Activated CD4-positive, alpha-beta memory T cell treated with anti-CD3 and anti-CD28 coated beads for 36 hours (primary cell): ENCODE results near the gene PRR7. TPM values are rescaled to one million over a fixed set of nuclear protein-coding genes. Genes with fewer than 3 reads are reported as not detected.

Experiments used
- CTCF ChIA-PET: fragments of 350-600 bp; sonication (Branson Sonifier 250); formaldehyde crosslinking; loops from one replicate; lab custom pipeline; 2021; ENCODE audit warnings: antibody characterized with exemption, inconsistent platforms; lab: Charles Lee
- POLR2A ChIA-PET: fragments of 350-600 bp; sonication (Branson Sonifier 250); formaldehyde crosslinking; loops from one replicate; lab custom pipeline; 2021; ENCODE audit warnings: antibody characterized with exemption; lab: Charles Lee
- DNase-seq: peaks from one replicate; pipeline ENCODE4 v3.0.0-alpha.2; 2020
- H3K27ac Mint-ChIP-seq: one replicate; pipeline ENCODE4 v1.8.0; 2021; ENCODE audit warnings: mixed read lengths
- H3K27me3 Mint-ChIP-seq: one replicate; pipeline ENCODE4 v1.8.0; 2021; ENCODE audit warnings: mixed read lengths
- H3K36me3 Mint-ChIP-seq: one replicate; pipeline ENCODE4 v1.8.0; 2021; ENCODE audit warnings: mixed read lengths
- H3K4me1 Mint-ChIP-seq: one replicate; pipeline ENCODE4 v1.8.0; 2021; ENCODE audit warnings: low read depth, mixed read lengths
- H3K4me3 Mint-ChIP-seq: one replicate; pipeline ENCODE4 v1.8.0; 2021; ENCODE audit warnings: mild to moderate bottlenecking, mixed read lengths
- H3K9me3 Mint-ChIP-seq: one replicate; pipeline ENCODE4 v1.8.0; 2021; ENCODE audit warnings: mixed read lengths
- intact Hi-C: fragments of 100-400 bp; cut with micrococcal nuclease; formaldehyde crosslinking; loops from one replicate; pipeline ENCODE4 v1.15.1; 2023
- total RNA-seq, 2 experiments: library from RNA; stranded (reverse); gene quantifications; one replicate each; pipeline ENCODE4 v1.2.3, GENCODE V29; 2021

Gene PRR7
- total RNA-seq, 2 experiments from 2014 or later, result 13.3 to 13.6 TPM

DNA sequence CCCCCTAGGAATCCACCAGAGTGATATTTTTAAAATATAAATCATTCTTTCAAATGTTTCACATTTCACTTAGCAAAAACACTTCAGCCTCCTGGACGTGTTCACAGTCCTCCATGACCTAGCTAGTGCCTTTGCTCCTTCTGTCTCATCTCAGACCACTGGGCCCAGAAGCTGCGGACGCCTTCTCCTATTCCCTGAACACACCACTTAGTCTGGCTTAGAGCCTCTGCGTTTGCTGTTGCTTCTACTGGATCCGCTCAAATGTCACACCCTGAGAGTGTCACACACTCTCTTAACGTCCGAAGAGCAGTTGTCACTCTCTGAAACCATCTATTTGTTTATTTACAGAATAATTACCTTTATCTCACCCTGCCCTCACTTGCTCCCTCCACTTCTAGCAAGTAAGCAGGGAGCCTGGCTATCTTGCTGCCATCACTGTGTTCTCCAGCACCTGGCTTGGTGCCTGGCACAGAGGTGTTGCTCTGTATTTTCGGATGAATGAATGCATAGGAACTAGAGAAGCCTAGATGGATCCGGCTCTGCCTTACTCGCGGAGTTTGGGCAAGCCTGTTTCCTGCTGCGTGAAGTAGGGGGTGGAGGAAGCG lies 21.3 kb upstream of the PRR7 start:
- H3K4me3 Mint-ChIP-seq, result peak overlapping the region; percentile 87
- H3K27me3 Mint-ChIP-seq, result no peaks in the 10 kb centered on the region
- ChIA-PET CTCF (interaction anchor here (1.2 to 15.3 kb wide), 7 partner anchors 11 to 116 kb away, joined by 3 to 220 read pairs (median 22); partner anchors contain the start of genes PFN3 and PRR7), POLR2A (interaction anchor here (1.1 to 10.6 kb wide), 7 partner anchors 12 to 113 kb away, joined by 3 to 319 read pairs (median 12); partner anchors contain the start of genes MXD3 and PRR7)
- H3K27ac Mint-ChIP-seq, result peak overlapping the region; percentile 94
- no peak for DNase-seq
- peaks cover 25% of the 10 kb centered on the region for H3K36me3 Mint-ChIP-seq
- intact Hi-C loops, result no loop called here
- H3K9me3 Mint-ChIP-seq, result no peaks in the 10 kb centered on the region
- H3K4me1 Mint-ChIP-seq, result peaks cover 29% of the 10 kb centered on the region

DNA sequence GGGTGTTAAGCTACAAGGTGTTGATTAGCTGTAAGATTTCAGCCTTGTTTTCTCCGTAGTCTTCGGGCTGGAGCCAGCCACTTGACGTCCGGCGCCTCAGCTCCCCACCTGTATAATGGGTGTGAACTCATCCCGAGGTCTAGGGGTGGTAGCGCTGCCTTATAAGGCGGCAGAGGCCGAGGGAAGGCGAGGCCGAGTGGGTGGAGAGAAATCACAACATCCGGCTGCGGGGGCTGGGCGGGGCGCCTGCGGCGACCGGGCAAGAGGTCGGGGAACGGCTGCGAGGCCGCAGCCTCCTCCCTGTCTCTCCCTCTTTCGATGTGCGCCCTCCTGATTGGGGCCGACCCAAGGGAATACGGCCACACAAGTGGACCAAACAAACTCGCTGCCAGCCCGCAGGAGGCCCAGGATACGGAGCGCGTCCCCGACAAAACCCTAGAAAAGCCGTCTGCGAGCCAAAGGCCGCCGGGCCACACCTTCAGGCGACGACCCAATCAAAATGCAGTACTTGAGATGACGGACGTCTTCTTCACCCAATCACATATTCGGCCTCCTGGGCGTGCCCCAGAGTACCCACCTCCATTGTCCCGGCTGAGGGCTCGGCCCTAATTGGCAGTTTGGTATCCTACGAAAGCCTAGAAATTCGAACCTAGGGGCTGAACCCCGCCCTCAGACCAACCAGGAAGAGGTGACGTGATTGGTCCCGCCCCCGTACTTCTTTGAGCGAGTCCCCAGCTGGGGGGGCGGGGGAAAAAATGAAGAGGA lies 20.6 kb upstream of the PRR7 start:
- intact Hi-C loops, result loop anchor here (1.0 to 2.0 kb wide), 7 partner anchors 8 to 889 kb away; partner anchors contain the start of genes PDLIM7 and RNF44
- H3K27me3 Mint-ChIP-seq, result no peaks in the 10 kb centered on the region
- peaks cover 30% of the 10 kb centered on the region for H3K36me3 Mint-ChIP-seq

DNA sequence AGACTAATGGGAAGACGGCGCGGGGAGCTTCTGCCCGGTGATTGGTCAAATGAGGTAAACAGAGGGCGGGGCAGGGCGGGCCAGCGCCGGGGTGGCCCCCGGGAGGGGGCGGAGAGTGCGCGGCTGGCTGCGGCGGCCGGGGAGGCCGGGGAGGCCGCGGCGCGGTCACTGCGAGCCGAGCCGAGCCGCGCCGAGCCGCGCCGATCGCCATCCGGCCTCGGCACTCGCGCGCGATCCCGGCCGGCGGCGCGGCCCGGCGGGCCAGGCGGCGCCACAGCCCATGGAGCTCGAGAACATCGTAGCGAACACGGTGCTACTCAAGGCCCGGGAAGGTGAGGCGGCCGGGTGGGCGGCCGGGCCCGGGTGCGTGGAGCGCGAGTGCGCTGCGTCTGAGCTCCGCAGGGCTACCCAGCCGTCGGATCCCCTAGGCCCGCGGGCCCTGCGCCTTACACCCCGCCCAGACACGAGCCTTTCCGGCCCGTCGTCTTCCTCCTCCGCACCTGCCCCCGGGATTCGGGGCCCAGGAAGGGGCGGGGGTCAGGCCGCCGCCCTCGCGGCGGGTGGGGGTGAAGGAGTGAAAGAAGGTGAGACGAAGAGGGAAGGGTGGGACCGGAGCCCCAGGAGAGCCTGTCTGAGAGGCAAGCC lies 19.9 kb upstream of the PRR7 start, which contains the start of gene GRK6:
Gene GRK6, plus strand, starts transcription at position 111 of the 645 bp plus-strand sequence. Its CDS starts 170 bp downstream, at position 281.
- no peaks in the 10 kb centered on the region for H3K27me3 Mint-ChIP-seq
- ChIA-PET POLR2A (interaction anchor here (0.6 to 10.6 kb wide), 16 partner anchors 11 to 889 kb away, joined by 3 to 319 read pairs (median 6); partner anchors contain the start of genes LMAN2, MXD3, PRR7 and RNF44), CTCF (interaction anchor here (0.7 to 15.3 kb wide), 8 partner anchors 17 to 117 kb away, joined by 3 to 220 read pairs (median 16); partner anchors contain the start of genes F12, PFN3 and PRR7)
- intact Hi-C loops, result loop anchor here (1.0 to 2.0 kb wide), 7 partner anchors 8 to 890 kb away; partner anchors contain the start of genes PDLIM7 and RNF44
- peak; percentile 82 for DNase-seq
- H3K4me1 Mint-ChIP-seq, result peaks cover 42% of the 10 kb centered on the region
- H3K36me3 Mint-ChIP-seq, result peaks cover 36% of the 10 kb centered on the region
- no peaks in the 10 kb centered on the region for H3K9me3 Mint-ChIP-seq
- H3K27ac Mint-ChIP-seq, result peak within 1 kb of the TSS; percentile 97
- H3K4me3 Mint-ChIP-seq, result peak within 1 kb of the TSS; percentile 97

More for the DNA sequence above, 20.6 kb upstream of the PRR7 start:
- ChIA-PET CTCF (interaction anchor here (0.7 to 15.3 kb wide), 8 partner anchors 17 to 116 kb away, joined by 3 to 220 read pairs (median 16); partner anchors contain the start of genes F12, PFN3 and PRR7), POLR2A (interaction anchor here (0.6 to 10.6 kb wide), 14 partner anchors 10 to 888 kb away, joined by 3 to 319 read pairs (median 6); partner anchors contain the start of genes LMAN2, MXD3, PRR7 and RNF44)
- peak; percentile 100 for DNase-seq
- Mint-ChIP-seq H3K9me3 (no peaks in the 10 kb centered on the region), H3K4me3 (peak overlapping the region; percentile 87), H3K27ac (peak overlapping the region; percentile 94), H3K4me1 (peaks cover 35% of the 10 kb centered on the region)

DNA sequence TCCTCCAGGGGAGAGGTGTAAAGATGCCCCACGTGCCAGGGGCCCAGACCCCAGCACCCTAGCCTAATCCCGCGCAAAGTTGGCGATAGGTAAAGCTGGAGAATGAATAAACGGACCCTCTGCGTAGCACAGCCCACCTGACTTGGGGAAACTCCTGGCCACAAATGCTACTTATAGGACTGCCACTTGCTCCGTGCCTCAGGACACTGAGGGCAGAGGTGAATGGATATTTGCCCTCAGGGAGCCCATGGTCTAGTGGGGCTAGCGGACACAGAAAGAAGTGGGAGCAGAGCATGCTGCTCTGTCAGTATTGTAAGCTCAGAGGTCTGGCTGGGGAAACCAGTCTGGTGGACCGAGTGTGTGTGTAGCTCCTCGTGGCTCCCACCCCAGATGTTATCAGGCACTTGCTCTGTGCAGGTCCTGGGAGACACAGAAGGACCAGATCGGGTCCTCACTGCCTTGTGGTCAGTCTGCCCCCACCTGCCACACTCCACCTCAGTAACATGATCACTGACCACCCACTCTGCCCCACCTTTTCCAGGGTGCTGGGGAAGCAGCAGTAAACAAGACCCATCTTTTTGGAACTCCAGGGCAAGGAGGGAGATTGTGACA lies 19.3 kb upstream of the PRR7 start:
- DNase-seq, result peak; percentile 43
- H3K4me3 Mint-ChIP-seq, result peak overlapping the region; percentile 97
- no peaks in the 10 kb centered on the region for H3K27me3 Mint-ChIP-seq
- intact Hi-C loops, result loop anchor here (2.0 kb wide), 2 partner anchors 15 to 891 kb away; partner anchors contain the start of gene RNF44
- peaks cover 42% of the 10 kb centered on the region for H3K36me3 Mint-ChIP-seq
- ChIA-PET POLR2A (interaction anchor here (0.7 to 10.6 kb wide), 10 partner anchors 14 to 890 kb away, joined by 3 to 319 read pairs (median 10); partner anchors contain the start of genes LMAN2, PRR7 and RNF44), CTCF (interaction anchor here (1.2 to 15.3 kb wide), 7 partner anchors 17 to 109 kb away, joined by 3 to 220 read pairs (median 22); partner anchors contain the start of genes PFN3 and PRR7)
- H3K4me1 Mint-ChIP-seq, result peaks cover 48% of the 10 kb centered on the region
- no peaks in the 10 kb centered on the region for H3K9me3 Mint-ChIP-seq
- H3K27ac Mint-ChIP-seq, result peak overlapping the region; percentile 97

DNA sequence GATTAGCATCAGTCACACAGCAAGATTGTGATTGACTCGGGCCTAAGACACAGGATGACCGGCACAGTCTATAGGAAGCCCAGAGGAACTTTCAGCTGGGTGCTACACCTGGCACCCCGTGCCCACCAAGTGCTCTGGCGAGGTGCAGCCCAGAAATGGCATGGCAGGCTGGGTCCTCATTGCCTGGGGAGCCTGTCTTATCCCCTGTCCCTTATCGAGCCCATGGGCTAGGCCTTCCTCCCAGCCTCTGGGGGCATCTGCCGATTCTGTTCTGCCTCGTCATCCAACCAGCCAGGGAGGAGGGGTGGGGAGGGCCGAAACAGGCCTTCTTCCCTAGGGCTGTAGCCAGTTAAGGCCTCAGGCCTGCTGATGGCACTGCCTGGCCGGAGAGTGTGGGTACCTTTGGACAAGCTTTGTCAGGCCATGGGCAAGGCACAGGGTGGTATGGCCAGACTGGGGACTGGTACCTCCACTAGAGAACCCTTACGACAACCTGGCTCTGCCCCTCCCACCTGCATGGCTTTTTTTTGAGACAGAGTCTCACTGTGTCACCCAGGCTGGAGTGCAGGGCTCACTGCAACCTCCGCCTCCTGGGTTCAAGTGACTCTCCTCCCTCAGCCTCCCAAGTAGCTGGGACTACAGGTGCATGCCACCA lies 18.6 kb upstream of the PRR7 start:
- H3K4me3 Mint-ChIP-seq, result peak overlapping the region; percentile 97
- peak; percentile 66 for DNase-seq
- H3K9me3 Mint-ChIP-seq, result no peaks in the 10 kb centered on the region
- POLR2A ChIA-PET, result interaction anchor here (1.1 to 10.6 kb wide), 6 partner anchors 15 to 64 kb away, joined by 4 to 319 read pairs (median 10); partner anchors contain the start of gene PRR7
- peaks cover 46% of the 10 kb centered on the region for H3K36me3 Mint-ChIP-seq
- intact Hi-C loops, result loop anchor here (2.0 kb wide), 4 partner anchors 15 to 891 kb away; partner anchors contain the start of genes RGS14 and RNF44
- H3K27ac Mint-ChIP-seq, result peak overlapping the region; percentile 97
- H3K4me1 Mint-ChIP-seq, result peaks cover 53% of the 10 kb centered on the region
- CTCF ChIA-PET, result interaction anchor here (1.2 to 15.3 kb wide), 6 partner anchors 16 to 110 kb away, joined by 3 to 220 read pairs (median 58); partner anchors contain the start of genes PFN3 and PRR7
- H3K27me3 Mint-ChIP-seq, result no peaks in the 10 kb centered on the region

DNA sequence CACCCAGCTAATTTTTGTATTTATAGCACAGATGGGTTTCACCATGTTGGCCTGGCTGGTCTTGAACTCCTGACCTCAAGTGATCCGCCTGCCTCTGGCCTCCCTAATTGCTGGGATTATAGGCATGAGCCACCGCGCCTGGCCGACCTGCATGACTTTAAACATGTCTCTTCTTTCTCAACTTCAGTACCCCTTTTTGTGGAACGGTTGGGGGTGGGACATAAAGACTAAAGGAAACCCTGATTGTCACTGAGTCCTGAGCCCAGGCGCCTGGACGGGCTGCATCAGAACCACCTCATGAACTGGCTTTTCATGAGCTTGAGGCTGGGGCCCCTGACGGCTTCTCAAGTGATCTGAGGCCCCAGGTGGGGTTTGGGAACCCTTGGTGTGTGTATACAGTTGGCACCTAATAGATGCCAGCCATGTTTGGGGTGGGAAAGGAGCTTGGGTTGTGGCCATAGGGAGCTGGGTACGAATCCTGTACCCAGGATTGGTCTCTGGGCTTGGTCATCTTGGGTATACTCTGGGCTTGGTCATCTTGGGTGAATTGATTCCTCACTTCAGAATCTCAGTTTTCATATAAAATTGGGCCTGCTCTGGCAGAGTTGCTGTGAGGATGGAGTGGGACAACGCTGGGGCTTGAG lies 17.9 kb upstream of the PRR7 start:
- CTCF ChIA-PET, result interaction anchor here (1.3 to 15.3 kb wide), 6 partner anchors 15 to 39 kb away, joined by 3 to 220 read pairs (median 58); partner anchors contain the start of genes PFN3 and PRR7
- intact Hi-C loops, result loop anchor here (1.0 to 2.0 kb wide), 6 partner anchors 12 to 72 kb away; partner anchors contain the start of gene RGS14
- H3K4me3 Mint-ChIP-seq, result peak overlapping the region; percentile 97
- POLR2A ChIA-PET, result interaction anchor here (0.9 to 10.6 kb wide), 7 partner anchors 15 to 64 kb away, joined by 3 to 319 read pairs (median 8); partner anchors contain the start of gene PRR7
- peaks cover 58% of the 10 kb centered on the region for H3K4me1 Mint-ChIP-seq
- peak overlapping the region; percentile 97 for H3K27ac Mint-ChIP-seq
- H3K9me3 Mint-ChIP-seq, result no peaks in the 10 kb centered on the region
- H3K36me3 Mint-ChIP-seq, result peaks cover 50% of the 10 kb centered on the region
- peak; percentile 30 for DNase-seq
- no peaks in the 10 kb centered on the region for H3K27me3 Mint-ChIP-seq

DNA sequence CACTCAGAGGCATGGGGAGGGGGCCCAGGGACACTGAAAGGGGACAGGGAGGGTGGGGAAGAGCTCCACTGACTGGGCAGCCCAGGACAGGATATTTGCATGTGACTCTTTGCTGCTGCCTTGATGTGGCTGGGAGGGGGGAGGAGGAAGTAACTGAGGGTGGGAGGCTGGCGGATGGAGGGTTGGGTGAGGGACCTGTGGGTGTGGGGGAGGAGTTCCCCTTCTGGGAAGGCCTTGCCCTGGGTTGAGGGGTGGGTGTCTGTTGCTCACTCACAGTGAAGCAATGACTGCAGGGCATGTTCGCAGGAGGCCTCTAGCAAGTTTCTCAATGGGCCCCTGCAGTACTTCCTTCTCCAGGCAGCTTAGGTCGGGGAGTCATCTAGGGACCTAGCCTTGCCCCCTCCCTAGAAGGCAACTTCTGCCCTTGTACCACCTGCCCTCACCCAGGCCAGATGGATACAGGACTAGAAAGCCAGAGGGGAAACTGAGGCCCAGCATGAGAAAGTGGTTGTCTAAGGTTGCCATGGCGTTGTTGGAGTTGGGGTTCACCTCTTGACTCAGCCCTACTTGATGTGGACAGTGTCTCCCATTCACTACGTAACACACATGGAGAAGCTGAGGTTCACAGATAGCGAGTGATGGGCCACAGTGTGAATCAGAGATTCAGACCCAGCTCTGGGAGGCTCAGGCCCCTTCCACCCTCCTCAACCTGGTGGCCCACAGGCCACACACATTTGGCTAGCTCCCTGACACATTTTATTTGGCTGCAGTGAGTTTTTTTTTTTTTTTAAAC lies 17.2 kb upstream of the PRR7 start:
- no peaks in the 10 kb centered on the region for H3K27me3 Mint-ChIP-seq
- POLR2A ChIA-PET, result interaction anchor here (0.6 to 10.6 kb wide), 8 partner anchors 14 to 66 kb away, joined by 3 to 319 read pairs (median 7); partner anchors contain the start of gene PRR7

DNA sequence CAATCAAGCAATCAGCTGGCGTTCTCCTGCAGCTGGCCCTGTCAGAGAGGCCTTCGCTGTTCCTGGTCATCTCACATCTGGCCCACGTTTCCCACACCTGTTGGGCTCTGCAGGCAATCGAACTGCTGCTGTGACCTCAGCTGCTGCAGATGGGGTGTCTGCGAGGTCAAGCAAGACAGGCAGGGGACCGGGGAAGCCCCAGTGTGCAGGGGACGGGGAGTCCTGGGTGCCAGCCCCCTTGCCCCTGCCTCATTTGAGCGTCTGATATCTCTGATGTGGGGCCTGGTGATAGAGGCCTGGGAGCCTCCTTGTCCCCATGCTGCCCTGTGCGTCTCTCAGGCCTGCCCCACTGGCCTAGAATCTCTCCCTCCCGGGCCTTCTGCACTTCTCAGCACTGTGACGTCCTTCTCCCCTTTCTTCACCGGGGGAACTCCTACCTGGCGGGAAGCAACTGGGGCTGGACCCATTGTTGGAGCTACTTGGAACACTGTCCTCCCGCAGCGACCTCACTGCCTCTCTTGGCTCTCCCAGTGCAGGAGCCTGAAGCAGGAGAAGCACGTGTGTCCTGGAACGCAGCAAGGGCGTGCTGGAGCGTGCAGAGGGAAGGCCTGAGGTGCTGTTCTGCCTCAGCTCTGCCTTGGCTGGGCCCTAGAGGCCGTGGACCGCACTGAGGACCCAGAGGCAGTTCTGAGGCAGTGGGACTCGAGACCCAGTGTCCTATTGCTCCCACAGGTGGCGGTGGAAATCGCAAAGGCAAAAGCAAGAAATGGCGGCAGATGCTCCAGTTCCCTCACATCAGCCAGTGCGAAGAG lies 16.3 kb upstream of the PRR7 start:
- Mint-ChIP-seq H3K4me3 (peak overlapping the region; percentile 97), H3K27ac (peak overlapping the region; percentile 97), H3K4me1 (peaks cover 62% of the 10 kb centered on the region), H3K36me3 (peaks cover 64% of the 10 kb centered on the region), H3K9me3 (no peaks in the 10 kb centered on the region), H3K27me3 (no peaks in the 10 kb centered on the region)
- no peak for DNase-seq
- intact Hi-C loops, result no loop called here
- CTCF ChIA-PET, result interaction anchor here (1.2 to 15.3 kb wide), 6 partner anchors 14 to 79 kb away, joined by 4 to 220 read pairs (median 71); partner anchors contain the start of genes LMAN2, PFN3 and PRR7
- POLR2A ChIA-PET, result interaction anchor here (0.6 to 10.6 kb wide), 9 partner anchors 13 to 112 kb away, joined by 3 to 319 read pairs (median 13); partner anchors contain the start of gene PRR7

More for the DNA sequence above, 17.2 kb upstream of the PRR7 start:
- intact Hi-C loops, result loop anchor here (1.0 to 2.0 kb wide), 6 partner anchors 11 to 73 kb away; partner anchors contain the start of gene RGS14
- peak overlapping the region; percentile 97 for H3K27ac Mint-ChIP-seq
- peak; percentile 97 for DNase-seq
- peaks cover 62% of the 10 kb centered on the region for H3K4me1 Mint-ChIP-seq
- no peaks in the 10 kb centered on the region for H3K9me3 Mint-ChIP-seq
- H3K36me3 Mint-ChIP-seq, result peaks cover 57% of the 10 kb centered on the region
- H3K4me3 Mint-ChIP-seq, result peak overlapping the region; percentile 97
- CTCF ChIA-PET, result interaction anchor here (1.3 to 15.3 kb wide), 6 partner anchors 14 to 40 kb away, joined by 3 to 220 read pairs (median 58); partner anchors contain the start of genes PFN3 and PRR7
